ENCODE measurements around the gene ECI1.
A peak's percentile ranks its signal among the peaks of the same experiment; 100 is the strongest.

ECI1 gene

DNA sequence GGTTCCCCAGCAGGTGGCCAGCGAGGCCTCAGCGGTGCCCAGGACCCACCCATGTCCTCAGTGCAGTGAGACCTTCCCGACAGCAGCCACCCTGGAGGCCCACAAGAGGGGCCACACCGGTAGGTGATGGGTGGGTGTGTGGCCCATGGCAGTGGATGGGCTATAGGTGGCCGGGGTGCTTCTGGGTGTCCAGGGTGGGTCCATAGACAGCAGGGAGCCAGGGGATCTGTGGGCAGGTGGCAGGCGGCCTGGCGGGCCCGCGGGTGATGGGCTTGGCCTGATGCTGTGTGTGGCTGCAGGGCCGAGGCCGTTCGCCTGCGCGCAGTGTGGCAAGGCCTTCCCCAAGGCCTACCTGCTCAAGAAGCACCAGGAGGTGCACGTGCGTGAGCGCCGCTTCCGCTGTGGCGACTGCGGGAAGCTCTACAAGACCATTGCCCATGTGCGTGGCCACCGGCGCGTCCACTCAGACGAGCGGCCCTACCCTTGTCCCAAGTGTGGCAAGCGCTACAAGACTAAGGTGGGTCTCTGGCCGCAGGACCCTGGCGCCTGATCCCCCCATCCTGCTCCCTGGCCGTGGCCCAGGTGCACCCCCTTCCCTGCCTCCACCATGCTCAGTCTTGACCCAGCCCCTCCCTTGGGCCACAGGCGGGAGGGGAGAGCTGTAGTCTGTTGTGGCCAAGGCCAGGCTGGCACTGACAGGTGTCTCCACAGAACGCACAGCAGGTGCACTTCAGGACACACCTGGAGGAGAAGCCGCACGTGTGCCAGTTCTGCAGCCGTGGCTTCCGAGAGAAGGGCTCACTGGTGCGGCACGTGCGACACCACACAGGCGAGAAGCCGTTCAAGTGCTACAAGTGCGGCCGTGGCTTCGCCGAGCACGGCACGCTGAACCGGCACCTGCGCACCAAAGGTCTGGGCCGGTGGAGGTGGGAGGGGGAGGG is 17.2 kb downstream of the ECI1 start:
- Mint-ChIP-seq H3K27me3 (ENCODE audit: low read depth, poor library complexity) (peaks cover 28% of the 10 kb centered on the region), H3K36me3 (ENCODE audit: low read depth) (no peaks in the 10 kb centered on the region), H3K9me3 (no peaks in the 10 kb centered on the region), H3K4me1 (no peaks in the 10 kb centered on the region), H3K27ac (no peak overlapping the region), H3K4me3 (no peak overlapping the region)
- TF ChIP-seq CTCF (IDR thresholded peaks at IDR 0.05) = no peak
- DNase-seq = no peak

DNA sequence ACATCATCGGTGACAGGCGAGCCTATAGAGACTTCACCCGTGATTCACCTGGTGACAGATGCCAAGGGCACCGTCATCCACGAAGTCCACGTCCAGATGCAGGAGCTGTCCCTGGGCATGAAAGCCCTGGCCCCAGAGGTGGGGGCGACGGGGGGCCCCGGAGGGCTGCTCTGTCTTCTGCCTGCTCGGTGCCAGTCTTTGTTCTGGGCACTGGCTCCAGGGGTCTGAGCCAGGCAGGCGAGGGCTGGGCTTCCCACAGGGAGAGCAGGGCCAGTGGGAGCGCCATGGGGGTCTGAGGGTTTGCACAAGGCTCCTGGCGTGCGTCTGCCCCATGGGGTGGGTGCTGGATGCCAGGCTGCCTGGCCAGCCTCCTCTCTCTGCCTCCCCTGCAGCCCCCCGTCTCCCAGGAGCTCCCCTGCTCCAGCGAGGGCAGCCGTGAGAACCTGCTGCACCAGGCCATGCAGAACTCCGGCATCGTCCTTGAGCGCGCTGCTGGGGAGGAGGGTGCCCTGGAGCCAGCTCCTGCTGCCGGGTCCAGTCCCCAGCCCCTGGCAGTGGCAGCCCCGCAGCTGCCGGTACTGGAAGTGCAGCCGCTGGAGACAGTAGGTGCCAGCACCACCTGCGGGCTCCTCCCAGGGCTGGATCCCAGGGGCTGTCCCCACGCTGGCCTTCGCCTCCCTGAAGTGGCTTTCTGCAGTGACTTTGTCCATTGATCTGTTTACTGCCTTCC is 18.2 kb downstream of the ECI1 start:
- no peak overlapping the region for H3K4me3 Mint-ChIP-seq
- H3K27ac Mint-ChIP-seq = no peak overlapping the region
- H3K9me3 Mint-ChIP-seq = no peaks in the 10 kb centered on the region
- peaks cover 22% of the 10 kb centered on the region for H3K27me3 Mint-ChIP-seq (ENCODE audit: low read depth, poor library complexity)
- no peak for DNase-seq
- no peaks in the 10 kb centered on the region for H3K36me3 Mint-ChIP-seq (ENCODE audit: low read depth)
- no peaks in the 10 kb centered on the region for H3K4me1 Mint-ChIP-seq
- no peak for TF ChIP-seq CTCF (IDR thresholded peaks at IDR 0.05)

DNA sequence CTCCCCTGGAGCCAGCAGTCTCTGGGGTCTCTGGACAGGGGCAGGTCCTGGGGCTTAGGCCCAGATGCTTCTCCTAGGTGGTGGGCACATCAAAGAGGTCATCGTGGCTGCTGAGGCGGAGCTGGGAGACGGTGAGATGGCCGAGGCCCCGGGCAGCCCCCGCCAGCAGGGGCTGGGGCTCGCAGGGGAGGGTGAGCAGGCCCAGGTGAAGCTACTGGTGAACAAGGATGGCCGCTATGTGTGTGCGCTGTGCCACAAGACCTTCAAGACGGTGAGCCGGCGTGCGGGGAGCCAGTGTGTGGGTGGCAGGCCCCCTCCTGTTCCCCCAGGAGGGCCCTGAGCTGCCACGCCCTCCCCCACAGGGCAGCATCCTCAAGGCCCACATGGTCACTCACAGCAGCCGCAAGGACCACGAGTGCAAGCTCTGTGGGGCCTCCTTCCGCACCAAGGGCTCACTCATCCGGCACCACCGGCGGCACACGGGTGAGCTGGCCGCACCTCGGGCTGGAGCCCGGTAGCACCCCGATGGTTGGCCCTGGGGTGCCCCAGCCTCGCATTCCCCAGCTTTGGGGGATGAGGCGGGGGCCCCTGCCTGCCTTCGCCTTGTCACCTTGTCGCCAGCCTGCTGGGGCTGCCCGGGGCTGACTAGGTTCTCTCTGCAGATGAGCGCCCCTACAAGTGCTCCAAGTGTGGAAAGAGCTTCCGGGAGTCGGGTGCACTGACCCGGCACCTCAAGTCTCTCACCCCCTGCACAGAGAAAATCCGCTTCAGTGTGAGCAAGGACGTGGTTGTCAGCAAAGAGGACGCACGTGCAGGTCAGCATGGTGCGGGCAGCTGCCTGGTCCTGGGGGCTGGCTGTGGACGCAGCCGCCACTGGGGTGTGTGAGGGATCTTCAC is 19.0 kb downstream of the ECI1 start:
- H3K4me3 Mint-ChIP-seq = no peak overlapping the region
- H3K9me3 Mint-ChIP-seq = no peaks in the 10 kb centered on the region
- no peaks in the 10 kb centered on the region for H3K4me1 Mint-ChIP-seq
- no peak for TF ChIP-seq CTCF (IDR thresholded peaks at IDR 0.05)
- H3K27ac Mint-ChIP-seq = no peak overlapping the region
- H3K36me3 Mint-ChIP-seq (ENCODE audit: low read depth) = no peaks in the 10 kb centered on the region
- DNase-seq = no peak
- H3K27me3 Mint-ChIP-seq (ENCODE audit: low read depth, poor library complexity) = peaks cover 15% of the 10 kb centered on the region

DNA sequence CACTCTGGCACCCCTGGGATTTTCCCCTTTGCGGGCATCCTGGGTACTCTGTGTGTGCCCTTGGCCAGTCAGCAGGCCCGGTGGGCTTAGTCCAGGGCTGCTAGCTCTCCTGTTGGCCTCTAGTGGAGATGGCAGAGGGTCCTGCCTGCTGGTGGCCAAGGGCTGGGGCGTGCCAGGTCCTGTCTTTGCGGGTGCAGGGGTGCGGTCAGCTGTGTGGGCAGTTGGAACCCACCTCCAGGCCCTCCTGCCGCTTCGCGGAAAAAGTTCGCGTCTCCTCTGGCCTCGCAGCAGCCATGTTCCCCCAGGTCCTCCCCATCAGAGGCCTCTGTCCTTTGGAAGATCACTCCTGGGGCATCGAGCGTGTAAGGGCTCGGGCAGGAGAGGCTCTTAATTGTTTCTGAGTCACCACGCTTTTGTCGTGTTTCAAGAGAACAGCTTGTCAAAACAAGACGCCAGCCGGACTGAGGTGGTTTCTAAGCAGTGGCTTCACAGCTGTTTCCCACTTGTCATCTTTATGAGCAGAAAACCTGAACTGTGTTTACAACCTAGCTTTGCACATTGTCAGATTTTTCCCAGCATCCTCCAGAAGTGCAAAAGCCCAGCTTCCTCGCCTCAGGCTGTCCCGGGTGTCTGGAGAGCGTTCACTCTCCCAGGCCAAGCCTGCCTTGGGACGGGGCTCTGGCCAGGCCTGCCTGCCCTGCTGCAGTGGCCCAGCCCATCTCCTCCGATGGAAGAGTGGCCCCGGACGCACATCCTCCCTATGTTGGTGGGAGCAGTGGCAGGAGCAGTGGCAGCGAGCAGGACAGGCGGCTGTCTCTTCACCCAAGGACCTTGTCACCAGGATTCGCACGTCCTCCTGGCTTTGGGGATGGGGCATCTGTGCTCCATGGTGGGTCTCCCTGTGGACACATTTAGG is 20.1 kb downstream of the ECI1 start:
- Mint-ChIP-seq H3K4me1 (peaks cover 8% of the 10 kb centered on the region), H3K9me3 (no peaks in the 10 kb centered on the region), H3K4me3 (no peak overlapping the region), H3K27ac (peak overlapping the region; percentile 19), H3K36me3 (ENCODE audit: low read depth) (peaks cover 5% of the 10 kb centered on the region), H3K27me3 (ENCODE audit: low read depth, poor library complexity) (peaks cover 10% of the 10 kb centered on the region)
- TF ChIP-seq CTCF (IDR thresholded peaks at IDR 0.05) = no peak
- no peak for DNase-seq

GRCh38 chr16:2230376-2230775 is 21.0 kb downstream of the ECI1 start:
- peaks cover 5% of the 10 kb centered on the region for H3K36me3 Mint-ChIP-seq (ENCODE audit: low read depth)
- no peak for DNase-seq
- H3K27ac Mint-ChIP-seq = no peak overlapping the region
- H3K27me3 Mint-ChIP-seq (ENCODE audit: low read depth, poor library complexity) = peaks cover 4% of the 10 kb centered on the region
- H3K4me1 Mint-ChIP-seq = peaks cover 13% of the 10 kb centered on the region
- no peaks in the 10 kb centered on the region for H3K9me3 Mint-ChIP-seq
- H3K4me3 Mint-ChIP-seq = no peak overlapping the region
- TF ChIP-seq CTCF (IDR thresholded peaks at IDR 0.05) = no peak
